DMS114 treated with DMSO at 0.1 percent for 48 hours (cell line): Measurements from ENCODE around the gene STX3.
A peak's percentile ranks its signal among the peaks of the same experiment; 100 is the strongest.
"Not testable (repeated sequence)": the region's sequence is repeated elsewhere in the genome, so short reads cannot be mapped to it uniquely, and the experiment has no call there.

Experiments
- DNase-seq: peaks from one replicate; lab custom pipeline; 2025; ENCODE audit not compliant: unreplicated experiment; lab: John Stamatoyannopoulos, UW

Gene STX3

DNA sequence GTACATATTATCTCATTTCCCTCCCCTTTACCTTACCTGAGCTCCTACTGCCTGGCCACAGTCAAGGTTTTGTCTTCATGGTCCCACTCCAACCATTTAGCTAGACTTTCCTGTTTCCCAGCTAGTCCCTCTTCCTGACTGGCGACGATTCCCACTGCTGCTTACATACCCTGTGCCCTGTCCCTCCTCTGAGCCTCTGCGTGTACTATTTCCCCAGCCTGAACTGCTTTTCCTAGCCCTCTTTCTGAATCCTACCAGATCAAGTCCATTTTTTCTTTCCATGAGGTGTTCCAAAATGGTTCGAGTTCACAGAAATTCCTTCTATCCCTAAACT is 32.0 kb downstream of the STX3 start:
- no peak for DNase-seq

DNA sequence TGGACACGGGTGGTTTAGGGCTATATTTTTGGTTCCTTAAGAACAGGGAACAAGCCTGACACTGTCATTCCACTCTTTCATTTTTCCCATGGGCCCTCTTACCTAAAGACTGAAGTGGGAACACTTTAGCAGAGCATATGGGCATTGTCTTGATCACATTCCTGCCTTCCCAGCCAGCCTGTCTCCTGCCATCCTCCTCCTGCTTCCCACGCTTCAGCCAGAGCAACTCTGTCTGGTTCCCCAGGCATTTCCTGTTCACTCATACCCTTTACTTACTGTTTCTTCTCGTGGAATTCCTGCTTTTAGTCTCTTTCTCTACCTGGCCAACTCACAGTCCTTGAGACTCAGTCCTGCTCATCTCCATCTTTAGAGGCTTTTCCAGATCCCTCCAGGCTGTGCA is 32.6 kb downstream of the STX3 start:
- no peak for DNase-seq

DNA sequence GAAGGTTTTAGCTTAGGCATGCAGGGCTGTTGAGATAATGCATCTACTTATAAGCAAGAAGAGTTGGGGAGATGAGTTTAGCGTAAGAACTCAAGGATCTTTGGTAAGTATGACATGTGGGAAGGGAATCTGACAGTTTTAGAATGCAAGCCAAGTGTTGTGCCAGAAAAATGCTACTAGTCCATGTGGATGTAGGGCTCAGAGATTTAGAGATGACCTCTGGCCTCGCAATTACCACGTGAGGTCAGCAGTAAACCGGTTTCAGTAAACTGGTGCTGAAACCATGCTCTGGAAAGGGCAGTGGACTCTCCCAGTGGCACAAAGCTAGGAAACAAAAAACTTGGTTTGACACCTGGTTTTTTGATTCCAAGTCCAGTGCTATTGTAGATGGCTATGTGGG is 36.5 kb downstream of the STX3 start:
- DNase-seq: no peak

DNA sequence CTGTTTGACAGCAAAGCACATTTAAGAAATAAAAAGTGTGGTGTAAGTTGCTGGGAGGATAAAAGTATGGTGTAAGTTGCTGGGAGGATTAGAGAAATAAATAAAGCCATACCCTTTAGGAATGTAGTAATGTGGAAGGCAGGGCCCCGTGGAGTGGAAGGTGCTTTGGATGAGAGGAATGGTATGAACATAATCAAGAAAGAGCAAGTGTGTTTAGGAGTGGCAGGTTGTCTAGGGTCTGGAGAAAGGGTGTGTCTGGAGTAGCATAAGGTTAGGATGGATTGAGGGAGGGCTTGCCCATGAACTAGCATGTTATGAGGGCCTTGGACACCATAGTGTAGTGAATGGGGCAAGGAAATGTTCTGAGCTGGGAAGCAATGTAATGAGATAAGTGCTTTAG is 37.3 kb downstream of the STX3 start:
- no peak for DNase-seq

DNA sequence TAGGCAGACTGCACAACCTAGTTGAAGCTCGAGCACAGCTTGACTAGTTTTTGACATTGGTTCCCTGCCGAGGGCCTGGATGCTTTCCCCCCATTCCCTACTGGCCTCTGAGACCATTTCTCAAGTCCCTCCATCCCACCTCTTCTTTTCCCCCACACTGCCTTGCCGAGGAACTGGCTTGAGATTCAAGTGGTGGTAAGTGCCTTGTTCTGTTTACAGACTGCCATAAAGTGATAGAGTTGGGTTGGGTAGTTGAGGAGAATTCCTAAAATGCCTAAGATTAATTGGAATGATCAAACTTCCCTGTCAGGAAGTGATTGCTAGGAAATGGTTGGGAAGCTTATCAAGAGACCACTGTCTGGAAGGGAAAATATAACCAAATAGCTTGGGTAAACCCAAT is 39.2 kb downstream of the STX3 start:
- no peak for DNase-seq

DNA sequence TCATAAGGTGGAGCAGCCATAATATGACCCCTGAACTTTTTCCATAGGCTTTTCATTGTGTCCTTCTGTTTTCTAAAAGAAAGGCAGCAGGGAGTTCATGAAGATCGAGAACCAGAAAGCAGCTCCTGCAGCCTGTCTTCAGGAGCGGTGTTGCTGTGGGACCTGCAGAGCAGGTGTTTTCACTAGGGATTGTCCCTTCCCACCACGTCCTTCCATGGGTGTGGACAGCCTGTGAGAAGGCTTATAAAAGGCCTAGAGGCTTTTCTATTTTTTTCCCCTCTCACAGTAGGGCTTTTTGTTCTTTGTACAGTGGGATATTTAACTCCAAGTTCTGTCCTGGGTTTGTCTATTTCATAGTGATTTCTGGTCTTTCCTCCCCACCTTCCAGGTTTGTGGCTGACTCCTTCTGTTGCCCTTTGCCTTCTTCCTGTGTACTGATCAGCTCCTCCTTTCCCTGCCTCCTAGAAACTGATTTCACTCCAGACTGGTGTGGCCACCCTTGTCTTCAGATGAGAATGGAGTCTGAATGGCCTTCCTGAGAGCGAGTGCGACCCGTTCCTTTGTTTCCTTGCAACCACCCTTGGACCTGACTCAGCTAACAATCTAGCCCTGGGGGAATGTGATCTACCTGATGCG is 45.3 kb downstream of the STX3 start:
- DNase-seq: no peak

DNA sequence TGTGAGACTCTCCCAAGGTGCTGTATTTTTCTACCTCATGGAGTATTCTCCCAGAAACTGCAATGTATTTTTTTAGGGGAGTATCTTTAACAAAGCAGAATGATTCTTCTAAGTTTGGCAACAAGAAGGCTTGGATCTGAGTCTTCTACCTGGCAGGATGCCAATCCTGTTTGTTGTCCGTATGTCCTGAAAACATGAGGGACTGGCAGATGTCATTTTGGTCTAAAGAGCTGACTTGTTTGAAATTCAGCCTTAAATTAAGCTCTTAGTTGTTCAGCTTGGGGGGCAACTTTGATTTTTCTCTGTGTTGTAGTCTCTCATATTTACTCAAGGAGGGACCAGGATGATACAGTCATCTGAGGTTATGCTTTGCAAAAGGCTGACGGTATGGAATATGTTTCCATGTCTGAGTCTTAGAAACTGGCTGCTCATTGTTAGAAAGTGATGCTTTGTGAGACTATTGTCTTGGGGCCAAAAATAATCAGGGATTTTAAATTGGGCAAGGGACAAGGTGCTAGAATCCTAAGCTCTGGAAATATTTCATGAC is 46.1 kb downstream of the STX3 start:
- DNase-seq: no peak

DNA sequence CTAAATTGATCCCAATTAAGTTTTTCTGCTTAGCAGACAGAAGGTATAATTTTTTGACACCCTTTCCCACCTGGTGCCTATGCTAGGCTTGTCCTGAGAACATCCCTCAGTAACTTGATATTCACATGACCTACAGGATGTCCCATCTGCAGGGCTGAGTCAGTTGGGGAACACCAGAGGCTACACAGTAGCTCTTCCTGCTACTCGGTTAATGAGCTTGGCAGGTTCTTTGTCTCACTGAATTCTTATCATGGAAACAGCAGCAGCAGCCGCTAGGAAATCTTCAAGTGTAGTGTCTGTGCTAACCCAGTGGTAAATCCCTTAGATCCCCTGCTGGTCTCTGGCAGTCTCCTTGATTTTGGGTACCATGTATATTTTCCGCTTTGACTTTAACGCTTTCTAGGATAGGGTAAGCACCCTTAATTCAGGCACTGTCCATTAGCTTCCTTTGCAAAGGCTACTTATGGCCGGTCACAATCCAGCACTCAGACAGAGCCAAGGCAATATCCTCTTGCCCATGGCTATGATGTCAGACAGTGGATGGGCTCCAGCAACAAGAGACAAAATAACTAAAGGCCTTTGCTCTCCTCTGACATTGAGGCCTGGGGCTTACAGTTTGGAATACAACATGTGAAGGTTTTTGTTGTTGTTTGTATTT is 46.9 kb downstream of the STX3 start:
- DNase-seq: peak; percentile 6

DNA sequence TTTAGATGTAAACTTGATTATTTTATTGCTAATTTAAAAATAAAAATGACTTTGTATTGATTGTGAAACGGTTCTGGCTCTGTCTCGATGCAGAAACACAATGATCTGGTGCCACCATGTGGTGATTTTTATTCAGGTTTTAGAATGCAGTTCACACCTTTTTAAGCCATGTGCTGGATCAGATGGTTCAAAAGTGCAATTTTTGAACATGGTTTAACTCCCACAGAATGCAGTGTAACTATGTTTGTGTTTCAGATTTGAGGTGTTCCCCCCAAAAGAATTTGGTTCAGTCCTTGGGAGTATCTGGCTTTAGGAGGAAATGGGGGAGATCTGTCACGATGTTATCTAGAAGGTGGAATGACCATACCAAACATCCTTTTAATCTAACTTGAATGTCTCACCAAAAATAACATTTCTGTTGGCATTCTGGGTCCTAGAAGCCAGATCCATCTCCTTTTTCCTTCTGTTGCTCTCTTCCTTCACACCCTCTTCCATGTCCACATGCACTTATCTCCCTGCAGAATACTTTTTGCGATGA is 47.5 kb downstream of the STX3 start:
- peak; percentile 6 for DNase-seq

DNA sequence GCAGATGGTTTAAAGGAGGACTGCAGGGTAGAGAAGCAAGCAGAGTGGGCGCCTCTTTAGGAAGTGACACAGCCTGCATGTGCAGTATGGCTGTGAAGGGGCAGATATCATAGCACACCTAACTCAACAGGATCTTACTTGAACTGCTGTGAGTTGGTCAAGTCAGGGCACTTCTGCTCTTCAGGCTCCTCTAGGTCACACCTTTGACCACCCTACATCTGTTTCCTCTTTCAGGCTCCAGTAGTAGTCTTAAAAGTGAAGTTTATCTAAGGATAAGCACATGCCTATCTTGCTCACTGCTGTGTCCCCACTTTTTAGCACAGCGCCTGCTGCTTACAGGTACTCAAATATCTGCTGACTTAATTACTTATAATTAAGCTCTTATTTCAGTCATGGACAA is 48.9 kb downstream of the STX3 start:
- no peak for DNase-seq

DNA sequence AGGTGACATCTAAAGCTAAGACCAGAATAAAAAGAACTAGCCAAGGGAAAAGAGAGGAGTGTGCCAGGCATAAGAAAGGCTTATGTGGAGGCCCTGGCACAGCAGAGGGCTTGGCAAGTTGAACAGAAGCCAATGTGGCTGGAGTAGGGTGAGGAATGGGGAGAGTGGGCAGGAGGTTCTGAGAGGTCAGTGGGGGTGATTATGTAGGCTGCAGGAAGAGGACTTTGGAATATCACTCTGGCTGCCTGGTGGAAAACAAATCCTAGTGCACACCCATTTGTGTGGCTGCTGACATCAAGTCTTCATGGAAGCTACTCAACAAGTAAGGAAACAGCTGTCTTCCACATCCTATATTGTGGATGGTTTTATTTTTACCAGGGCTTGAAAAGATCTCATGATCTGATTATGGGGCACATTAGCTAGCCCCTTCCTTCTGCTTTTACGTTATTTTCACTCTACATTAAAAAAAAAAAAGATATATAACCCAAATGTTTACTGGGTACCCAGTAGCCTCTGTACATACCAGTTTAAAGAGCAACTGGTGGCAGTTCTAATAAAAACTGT is 52.0 kb downstream of the STX3 start:
- no peak for DNase-seq

DNA sequence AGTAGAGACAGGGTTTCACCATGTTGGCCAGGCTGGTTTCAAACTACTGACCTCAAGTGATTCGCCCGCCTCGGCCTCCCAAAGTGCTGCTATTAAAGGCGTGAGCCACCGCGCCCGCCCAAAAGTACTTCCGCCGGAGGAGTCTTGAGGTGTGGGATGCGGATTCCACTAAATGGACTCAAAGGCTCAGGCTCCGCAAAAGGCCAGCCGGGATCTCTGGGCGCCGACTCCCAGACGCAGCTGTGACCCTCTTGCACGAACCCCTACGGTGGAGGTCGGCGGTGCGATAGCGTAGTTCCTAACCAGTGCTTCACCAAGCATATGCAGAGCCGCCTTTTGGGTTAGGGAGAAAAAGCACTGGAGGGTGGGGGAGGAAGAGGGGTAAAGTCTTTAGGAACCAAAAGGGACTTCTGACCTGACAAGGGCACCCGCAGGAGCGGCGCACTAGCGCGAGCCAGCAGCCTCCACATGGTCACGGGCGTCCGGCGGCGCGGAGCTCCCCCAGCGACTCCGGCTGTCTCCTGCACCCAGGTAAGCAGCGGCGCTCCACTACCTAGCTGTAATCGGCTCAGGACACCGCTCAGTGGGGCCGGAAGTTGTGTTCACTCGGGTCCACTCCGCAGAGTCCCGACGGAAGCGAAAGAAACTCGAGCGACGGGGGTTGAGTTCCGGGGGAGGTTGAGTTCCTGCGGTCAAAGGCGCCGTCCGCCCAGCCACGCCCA is 55.2 kb downstream of the STX3 start, which contains the start of gene MRPL16:
MRPL16 (minus strand) TSS at position 590 of the 722 bp plus-strand sequence; CDS start at position 470, 120 bp downstream.
- DNase-seq: peak; percentile 58

DNA sequence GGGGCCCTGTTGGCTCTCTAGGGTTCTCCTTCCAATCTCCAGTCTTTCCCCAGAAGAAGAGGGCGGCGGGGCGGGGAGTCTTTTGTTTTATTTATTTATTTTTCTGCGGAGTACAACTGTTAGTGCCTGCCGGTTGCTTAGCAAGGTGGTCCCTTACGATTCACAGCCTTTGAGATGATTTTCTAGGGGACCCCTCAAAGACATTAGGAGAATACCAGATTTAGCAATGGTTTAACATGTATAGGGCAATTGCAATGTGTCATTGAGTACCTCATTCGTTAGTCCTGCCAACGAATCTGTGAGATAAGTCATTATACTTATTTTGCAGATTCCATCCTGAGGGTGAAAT is 55.7 kb downstream of the STX3 start:
- DNase-seq: no peak

DNA sequence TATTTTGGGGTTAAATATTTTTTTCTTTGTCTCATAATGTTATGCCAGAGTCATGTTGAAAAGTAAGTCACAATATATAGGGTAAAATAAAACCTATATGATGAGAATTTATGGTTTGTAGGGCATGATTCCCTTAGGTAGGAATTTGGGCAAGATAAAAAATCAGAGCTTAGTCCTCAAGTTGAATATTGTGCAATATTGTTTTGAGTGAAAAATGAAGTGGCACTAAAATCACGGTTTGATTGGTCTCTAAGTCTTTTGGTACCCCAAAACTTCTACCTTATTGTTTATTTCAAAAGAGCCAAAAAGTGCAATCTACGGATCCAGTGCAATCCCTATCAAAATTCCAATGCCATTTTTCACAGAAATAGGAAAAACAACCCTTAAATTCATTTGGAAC is 57.0 kb downstream of the STX3 start:
- DNase-seq: no peak

DNA sequence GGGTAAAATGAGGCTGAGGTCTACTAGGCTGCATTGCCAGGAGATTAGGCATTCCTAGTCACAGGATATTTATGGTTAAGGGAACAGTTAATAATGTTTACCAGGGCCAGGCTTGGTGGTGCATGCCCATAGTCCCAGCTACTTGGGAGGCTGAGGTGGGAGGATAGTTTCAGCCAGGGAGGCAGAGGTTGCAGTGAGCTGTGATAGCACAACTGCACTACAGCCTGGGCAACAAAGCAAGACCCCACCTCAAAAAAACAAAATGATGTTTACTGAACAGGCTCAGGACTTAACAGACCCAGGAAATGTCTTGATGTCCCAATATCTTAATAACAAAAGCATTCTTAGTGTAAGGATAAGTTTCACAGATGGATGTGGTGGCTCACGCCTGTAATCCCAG is 58.2 kb downstream of the STX3 start:
- no peak for DNase-seq

DNA sequence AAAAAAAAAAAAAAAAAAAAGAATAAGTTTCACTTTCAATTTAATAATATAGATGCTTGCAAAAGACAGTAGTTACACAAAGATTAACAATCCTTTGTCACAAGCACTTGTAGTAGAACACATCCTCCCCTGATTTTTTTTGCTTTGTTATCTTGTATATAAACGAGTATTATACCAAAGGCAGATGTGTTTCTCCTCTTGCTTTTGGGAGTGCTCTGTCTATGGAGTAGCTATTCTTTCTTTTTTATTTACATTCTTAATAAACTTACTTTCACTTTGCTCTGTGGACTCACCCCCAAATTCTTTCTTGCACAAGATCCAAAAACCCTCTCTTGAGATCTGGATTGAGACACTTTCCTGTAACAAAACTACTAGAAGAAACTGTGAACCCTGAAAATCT is 58.8 kb downstream of the STX3 start:
- DNase-seq: no peak

DNA sequence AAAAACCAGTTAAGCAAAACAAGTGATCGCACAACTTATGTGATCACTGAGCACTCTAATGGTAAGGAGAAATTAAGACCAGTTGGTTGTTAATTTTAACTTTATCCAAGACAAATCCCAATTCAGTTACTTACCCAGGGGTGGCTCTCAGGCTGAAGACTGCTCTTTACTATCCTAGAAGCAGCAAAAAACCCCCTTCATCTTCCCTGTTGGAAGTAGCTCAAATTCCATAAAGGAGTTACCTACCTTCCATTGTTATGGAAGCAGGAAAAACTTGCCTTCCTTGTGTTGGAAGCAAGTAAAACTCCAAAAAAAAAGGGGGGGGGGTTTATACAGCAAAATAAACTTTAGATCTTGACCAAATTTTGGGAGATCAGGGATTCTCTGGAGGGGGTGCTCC is 60.6 kb downstream of the STX3 start:
- no peak for DNase-seq

DNA sequence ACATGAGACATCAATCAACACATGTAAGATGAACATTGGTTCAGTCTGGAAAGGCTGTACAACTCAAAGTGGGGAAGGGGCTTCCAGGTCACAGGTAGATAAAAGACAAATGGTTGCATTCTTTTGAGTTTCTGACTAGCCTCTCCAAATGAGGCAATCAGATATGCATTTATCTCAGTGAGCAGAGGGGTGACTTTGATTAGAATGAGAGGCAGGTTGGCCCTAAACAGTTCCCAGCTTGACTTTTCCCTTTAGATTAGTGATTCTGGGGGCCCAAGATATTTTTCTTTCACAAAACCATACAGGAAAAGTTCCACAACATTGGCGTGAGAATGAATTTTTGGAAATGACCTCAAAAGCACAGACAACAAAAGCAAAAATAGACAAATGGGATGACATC is 61.3 kb downstream of the STX3 start:
- DNase-seq: not testable (repeated sequence)

DNA sequence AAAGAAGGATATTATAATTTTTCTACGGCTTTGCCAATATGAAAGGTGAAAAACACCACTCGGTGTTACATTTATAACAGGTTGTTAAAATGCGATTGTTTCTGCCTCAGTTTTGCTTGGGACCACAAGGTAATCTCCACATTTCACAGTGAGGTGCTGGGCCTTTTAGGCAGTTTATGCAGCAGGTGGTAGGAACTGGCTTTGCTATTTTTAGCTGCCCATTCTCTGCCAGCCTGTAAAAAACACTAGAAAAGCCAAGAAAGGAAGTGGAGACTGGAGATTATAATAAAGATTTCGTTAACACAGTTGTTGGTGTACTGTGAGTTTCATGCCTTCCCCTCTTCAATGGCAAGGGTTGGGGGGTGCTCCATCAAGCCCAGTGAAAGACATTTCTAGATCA is 63.4 kb downstream of the STX3 start:
- DNase-seq: no peak

DNA sequence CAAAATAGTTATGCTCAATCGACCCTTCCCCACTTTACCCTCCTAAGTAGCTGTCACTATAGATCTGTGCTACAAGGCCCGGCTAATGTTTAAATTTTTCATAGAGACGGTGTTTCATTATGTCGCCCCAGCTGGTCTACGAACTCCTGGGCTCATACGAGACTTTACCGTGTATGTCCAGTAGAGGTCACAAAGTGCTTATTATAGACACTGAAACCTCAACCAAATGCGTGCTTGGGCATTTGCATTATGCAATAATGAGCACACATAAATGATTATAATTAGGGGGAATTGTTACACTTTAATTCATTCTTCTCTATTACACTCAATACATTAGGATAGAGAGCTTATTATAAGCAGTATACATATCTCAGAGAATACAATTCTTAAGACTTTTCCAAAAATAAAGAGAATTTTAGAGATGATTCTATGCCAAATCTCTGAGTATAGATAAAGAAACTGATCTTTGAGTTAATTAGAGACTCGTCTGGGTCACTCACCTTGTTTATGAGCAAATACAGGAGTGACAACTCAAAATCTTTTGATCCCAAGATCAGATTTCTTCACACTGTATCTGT is 67.9 kb downstream of the STX3 start:
- peak; percentile 23 for DNase-seq

DNA sequence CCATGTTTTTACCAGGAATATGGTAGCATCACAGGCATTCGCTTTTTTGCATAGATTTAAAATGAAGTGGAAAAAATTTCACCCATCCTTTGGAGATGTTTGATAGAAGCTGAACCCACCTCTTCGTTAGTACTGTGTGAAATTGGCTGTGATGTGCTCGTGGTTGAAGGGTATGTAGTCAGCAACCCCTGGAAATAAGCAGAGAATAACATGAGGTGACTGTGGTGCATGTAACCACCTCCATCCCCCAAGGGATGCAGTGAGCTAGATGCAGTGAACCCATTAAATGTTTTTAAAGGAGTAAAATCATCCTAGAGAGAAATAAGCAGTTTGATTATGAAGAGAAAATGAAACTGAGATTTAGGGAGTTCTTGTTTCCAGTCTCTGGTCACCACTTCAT is 74.2 kb downstream of the STX3 start:
- no peak for DNase-seq
